ENCODE results near the gene GNRH2.
"Not testable (repeated sequence)": the region's sequence is repeated elsewhere in the genome, so short reads cannot be mapped to it uniquely, and the experiment has no call there.

GNRH2 gene

DNA sequence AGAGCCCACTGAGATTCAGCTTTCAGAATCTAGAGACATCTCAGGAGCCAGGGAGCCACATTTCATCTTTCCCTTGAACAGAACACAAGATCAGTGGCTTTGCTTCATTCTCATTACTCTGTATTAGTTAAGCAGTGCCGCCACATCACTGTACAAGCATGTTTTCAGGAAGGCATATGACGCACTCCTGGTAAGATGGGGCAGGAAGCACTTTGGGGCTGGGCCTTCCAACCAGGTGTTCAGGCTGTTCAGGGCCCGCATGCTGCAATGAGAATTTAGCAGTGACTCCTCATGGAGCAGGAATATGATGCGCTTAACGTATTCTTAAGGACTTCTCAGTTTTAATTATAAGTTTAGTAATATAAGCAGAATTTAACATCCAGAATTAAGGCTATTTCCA, 29.7 kb upstream of the GNRH2 start:
- TF ChIP-seq, protein P1, sequence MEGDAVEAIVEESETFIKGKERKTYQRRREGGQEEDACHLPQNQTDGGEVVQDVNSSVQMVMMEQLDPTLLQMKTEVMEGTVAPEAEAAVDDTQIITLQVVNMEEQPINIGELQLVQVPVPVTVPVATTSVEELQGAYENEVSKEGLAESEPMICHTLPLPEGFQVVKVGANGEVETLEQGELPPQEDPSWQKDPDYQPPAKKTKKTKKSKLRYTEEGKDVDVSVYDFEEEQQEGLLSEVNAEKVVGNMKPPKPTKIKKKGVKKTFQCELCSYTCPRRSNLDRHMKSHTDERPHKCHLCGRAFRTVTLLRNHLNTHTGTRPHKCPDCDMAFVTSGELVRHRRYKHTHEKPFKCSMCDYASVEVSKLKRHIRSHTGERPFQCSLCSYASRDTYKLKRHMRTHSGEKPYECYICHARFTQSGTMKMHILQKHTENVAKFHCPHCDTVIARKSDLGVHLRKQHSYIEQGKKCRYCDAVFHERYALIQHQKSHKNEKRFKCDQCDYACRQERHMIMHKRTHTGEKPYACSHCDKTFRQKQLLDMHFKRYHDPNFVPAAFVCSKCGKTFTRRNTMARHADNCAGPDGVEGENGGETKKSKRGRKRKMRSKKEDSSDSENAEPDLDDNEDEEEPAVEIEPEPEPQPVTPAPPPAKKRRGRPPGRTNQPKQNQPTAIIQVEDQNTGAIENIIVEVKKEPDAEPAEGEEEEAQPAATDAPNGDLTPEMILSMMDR (IDR thresholded peaks at IDR 0.05; ENCODE audit: extremely low read depth, missing control alignments), result no peak

DNA sequence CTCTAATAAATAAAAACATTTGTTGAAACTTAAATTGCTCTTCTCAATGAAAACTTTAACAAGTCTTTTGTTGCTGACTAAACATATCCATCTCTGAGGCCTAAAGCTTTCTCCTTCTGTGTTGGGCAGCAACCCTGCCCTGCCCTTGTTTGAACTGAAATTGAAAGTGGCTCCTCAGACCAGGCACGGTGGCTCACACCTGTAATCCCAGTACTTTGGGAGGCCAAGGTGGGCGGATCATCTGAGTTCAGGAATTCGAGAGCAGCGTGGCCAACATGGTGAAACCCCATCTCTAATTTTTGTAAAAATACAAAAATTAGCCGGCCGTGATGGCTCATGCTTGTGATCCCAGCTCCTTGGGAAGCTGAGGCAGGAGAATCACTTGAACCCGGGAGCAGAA, 29.2 kb upstream of the GNRH2 start:
- TF ChIP-seq, protein P1 (IDR thresholded peaks at IDR 0.05; ENCODE audit: extremely low read depth, missing control alignments), result no peak
- no peak for DNase-seq (ENCODE audit: low spot score)

More for the DNA sequence above, 29.7 kb upstream of the GNRH2 start:
- no peak for DNase-seq (ENCODE audit: low spot score)

DNA sequence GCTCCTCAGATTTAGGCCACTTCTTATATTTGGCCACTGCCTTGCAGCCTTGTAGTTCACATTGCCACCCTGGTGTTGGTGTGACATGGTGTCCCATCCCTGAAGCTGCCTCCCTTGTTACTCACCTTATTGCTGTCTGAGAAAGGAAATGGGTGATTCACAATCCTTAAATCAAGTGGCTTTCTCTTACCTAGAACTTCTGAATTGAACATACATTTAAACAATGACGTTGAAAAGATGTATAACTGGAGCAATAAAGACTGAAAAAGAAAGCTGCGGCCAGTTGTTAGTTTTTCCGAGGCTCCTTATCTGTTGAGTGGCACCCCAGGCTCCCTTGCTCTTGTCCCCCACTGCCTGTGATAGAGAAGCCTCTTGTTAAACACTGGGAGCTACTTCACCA, 28.8 kb upstream of the GNRH2 start:
- TF ChIP-seq, protein P1 (IDR thresholded peaks at IDR 0.05; ENCODE audit: extremely low read depth, missing control alignments), result no peak
- DNase-seq (ENCODE audit: low spot score), result no peak

DNA sequence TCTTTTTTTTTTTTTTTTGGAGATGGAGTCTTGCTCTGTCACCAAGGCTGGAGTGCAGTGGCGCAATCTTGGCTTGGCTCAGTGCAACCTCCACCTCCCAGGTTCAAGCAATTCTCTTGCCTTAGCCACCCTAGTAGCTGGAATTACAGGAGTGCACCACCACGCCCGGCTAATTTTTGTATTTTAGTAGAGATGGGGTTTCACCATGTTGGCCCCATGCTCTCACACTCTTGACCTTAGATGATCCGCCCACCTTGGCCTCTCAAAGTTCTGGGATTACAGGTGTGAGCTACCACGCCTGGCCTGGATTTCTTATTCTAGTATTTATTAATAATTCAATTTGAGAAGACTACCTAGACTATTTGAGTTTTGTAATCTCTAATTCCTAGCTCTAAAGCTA, 28.1 kb upstream of the GNRH2 start:
- not testable (repeated sequence) for DNase-seq (ENCODE audit: low spot score)

DNA sequence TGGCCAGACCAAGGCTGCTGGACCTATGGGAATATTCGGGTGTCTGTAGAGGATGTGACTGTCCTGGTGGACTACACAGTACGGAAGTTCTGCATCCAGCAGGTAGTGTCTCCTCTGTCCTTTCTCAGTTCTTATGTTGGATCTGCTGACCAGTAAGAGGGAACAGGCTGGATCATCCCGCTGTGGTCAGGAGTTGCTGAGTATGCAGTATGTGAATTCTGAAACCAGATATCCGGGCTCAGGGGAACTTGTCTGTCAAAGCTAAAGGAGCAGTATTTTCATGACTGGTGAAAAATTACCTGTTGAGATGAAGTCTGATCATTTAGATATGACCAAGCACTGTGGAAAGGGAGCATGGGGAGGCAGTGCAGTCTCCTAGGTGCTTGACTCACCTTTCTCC, 22.1 kb upstream of the GNRH2 start:
- TF ChIP-seq, protein P1 (IDR thresholded peaks at IDR 0.05; ENCODE audit: extremely low read depth, missing control alignments), result no peak
- no peak for DNase-seq (ENCODE audit: low spot score)

DNA sequence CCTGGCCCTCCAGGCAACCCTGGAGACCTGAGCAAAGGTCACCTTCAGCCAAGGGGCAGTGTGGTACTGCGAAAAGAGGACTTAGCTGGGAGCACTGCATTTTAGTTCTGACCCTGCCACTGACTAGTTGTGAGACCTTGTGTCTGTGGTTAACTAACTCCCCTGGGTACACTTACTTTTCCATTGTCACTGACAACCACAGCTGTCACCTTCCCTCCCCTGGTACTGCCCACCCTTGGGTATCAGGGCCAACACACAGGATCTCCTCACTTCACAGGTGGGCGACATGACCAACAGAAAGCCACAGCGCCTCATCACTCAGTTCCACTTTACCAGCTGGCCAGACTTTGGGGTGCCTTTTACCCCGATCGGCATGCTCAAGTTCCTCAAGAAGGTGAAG, 21.6 kb upstream of the GNRH2 start:
- DNase-seq (ENCODE audit: low spot score), result no peak
- TF ChIP-seq, protein P1 (IDR thresholded peaks at IDR 0.05; ENCODE audit: extremely low read depth, missing control alignments), result no peak

DNA sequence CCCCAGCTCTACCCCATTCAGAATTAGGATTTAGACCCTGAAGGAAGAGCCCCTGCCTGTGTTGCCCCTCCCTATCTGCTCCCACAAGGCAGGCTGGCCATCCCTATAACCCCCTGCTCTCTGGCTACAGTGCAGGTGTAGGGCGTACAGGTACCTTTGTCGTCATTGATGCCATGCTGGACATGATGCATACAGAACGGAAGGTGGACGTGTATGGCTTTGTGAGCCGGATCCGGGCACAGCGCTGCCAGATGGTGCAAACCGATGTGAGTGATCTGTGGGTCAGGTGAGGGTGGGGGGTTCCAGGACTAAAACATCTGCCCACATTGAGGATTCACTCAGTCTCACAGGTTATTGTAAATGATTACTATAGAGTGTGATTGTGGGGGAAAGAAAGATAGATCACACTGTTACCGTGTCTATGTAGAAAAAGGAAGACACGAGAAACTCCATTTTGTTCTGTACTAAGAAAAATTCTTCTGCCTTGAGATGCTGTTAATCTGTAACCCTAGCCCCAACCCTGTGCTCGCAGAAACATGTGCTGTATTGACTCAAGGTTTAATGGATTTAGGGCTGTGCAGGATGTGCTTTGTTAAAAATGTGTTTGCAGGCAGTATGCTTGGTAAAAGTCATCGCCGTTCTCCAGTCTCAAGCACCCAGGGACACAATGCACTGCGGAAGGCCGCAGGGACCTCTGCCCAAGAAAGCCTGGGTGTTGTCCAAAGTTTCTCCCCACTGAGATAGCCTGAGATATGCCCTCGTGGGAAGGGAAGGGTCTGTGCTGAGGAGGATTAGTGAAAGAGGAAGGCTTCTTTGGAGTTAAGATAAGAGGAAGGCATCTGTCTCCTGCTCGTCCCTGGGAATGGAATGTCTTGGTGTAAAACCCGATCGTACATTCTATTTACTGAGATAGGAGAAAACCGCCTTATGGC, 20.6 kb upstream of the GNRH2 start:
- not testable (repeated sequence) for DNase-seq (ENCODE audit: low spot score)

DNA sequence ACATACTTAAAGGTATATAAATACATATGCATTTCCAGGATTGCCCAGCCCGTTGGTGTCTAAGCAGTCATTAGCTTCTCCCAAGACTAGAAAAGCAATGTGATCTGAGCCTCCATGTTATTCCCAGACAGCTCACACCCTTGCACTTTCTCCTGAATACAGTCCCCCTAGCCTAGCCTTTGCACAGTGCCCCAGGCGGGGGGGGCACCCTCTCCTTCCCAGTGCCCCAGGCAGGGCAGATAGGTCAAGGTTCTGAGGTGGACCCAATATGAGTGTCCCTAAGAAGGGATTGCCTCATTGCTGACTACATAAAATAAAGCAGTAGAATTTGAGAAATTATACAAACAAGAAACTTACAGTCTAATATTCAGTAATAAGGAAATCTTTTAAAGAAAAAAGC, 15.4 kb upstream of the GNRH2 start:
- TF ChIP-seq, protein P1 (IDR thresholded peaks at IDR 0.05; ENCODE audit: extremely low read depth, missing control alignments), result no peak
- DNase-seq (ENCODE audit: low spot score), result no peak

Data from GM20000 (cell line).